GM18867 (cell line): ENCODE results near the gene BEND2.
A peak's percentile ranks its signal among the peaks of the same experiment; 100 is the strongest.

Experiments
- ATAC-seq: cut with Tn5 transposase; IDR thresholded peaks from one replicate; pipeline ENCODE4 v1.9.1; 2021; ENCODE audit warnings: mild to moderate bottlenecking, moderate library complexity; ENCODE audit not compliant: unreplicated experiment

BEND2 gene

DNA sequence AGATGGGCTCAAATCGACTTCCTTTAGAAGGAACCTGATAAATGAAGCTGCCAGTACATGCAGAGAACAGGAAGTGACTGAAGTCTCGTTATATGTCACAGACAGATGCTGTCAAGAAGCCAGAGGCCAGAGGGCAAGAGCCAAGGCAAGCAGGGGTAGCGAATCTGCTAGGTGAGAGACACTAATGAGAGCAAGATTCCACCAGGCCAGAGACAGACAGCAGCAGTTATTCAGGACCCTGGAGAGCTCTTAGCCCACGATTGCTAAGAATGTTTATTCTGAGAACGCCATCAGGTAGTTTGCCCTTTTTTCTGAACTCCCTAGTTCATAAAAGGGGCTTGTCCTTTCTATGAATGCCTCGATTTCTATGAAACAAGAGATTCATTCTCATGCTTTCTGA is 73.7 kb downstream of the BEND2 start:
- no peak for ATAC-seq

DNA sequence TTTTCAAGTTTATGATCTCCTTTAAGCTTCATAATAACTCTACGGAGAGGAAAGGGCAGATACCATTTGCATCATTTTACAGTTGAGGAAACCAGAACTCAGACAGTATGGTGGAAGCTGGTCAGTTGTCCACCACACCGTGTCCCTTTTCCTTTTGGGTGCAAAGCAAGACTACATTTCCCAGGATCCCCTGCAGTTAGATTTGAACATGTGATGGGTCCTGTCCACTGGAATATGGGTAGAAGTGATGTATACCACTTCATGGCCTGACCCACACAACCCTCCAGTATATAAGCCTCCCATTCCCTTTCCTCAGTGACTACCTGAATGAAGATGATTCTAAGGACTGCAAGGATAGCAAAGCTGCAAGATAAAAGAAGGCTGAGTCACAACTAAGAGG is 74.7 kb downstream of the BEND2 start:
- no peak for ATAC-seq

DNA sequence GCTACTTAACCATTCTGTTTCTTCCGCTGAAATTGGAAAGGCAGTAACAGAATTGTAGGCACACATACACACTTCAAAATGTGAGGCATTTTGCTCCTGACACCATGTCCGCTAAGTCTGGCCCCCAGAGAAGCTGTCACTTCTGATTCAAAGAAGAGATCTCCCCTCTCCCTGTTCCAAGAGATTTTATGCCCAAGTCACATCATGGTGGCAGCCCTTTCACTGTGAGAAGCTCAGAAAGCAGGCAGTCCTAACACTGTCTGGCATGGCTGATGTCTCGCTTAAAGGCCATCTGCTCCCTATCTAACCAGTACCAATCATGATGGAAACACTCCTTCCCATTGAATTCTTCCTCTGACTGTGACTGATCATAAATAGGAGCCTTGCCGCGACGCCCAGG is 83.9 kb downstream of the BEND2 start:
- ATAC-seq: no peak

DNA sequence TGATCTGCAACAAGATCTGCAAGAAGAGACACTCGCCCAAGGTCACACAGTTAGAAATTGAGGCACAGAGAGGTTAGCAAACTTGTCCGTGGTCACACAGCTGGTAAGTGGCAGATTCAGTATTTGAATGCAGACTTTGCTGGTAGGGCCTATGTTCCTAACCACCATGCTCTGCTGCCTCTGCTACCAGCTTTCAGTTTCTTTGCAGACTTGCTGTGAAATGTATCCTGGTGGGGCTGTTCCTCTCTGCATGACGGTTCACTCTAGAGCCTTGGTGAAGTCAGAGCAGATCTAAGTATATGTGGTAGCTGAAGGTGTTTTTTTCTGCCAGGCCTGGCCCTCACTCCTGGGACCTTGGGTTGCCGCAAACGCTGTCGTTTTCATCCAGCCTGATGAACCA is 87.1 kb downstream of the BEND2 start:
- ATAC-seq: no peak

DNA sequence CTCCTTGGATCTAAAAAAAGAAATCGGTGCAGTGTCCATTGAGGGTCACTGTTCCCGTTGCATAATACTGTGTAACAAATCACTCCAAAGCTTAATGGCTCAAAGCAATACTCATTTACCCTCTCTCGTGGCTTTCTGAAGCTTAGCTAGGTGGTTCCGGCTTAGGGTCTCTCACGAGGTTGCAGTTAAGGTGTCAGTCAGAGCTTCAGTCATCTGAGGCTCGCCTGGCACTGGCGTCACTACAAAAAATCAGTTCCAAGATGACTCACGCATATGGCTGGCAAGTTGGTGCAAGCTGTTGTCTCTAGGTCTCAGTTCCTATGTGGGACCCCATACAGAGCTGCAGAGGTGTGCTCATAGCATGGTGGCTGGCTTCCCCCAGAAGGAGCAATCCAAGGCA is 91.0 kb downstream of the BEND2 start:
- peak; percentile 54 for ATAC-seq

DNA sequence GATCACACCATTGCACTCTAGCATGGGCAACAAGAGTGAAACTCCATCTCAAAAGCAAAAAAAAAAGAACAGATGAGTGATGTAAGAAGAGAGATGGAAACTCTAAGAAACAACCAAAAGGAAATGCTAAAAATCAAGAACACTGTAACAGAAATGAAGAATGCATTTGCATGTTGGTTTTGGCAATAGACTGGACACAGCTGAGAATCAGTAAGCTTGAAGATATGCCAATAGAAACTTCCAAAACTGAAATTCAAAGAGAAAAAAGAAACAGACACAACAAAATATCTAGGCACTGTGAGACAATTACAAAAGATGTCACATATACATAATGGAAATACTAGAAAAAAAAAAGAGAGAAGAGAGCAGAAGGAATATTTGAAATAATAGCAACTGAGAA is 93.7 kb downstream of the BEND2 start:
- no peak for ATAC-seq

DNA sequence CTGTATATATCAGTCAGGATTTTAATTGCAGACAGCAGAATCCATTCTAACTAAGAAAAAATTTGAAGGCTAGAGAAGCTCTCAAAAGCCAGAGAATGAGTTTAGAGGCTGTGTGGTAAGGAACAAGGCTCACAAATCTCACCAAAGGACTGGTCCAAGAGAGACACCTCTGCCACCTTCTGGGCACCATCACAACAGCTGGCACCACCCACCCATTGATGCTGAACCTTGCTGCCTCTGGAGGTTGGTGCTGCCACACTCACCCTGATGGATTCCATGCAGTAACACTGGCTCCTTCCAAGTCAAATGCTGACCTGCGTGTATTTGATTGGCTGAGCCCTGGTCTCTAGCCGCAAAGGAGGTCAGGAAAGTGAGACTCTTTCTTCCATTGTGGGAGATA is 100.8 kb downstream of the BEND2 start:
- ATAC-seq: no peak
